Amniotic epithelial cell (primary cell): ENCODE results near the gene AHCYL1.
A peak's percentile ranks its signal among the peaks of the same experiment; 100 is the strongest.

ENCODE experiments used
- DNase-seq: peaks from one replicate; pipeline ENCODE4 v3.0.0-alpha.2; 2010; ENCODE audit warnings: low read depth

AHCYL1 gene

GRCh38 chr1:110039641-110040040, 55.1 kb downstream of the AHCYL1 start:
- no peak for DNase-seq

- no peak for DNase-seq
These were observed 56.0 kb downstream of the AHCYL1 start for GRCh38 chr1:110040548-110040947.

DNA sequence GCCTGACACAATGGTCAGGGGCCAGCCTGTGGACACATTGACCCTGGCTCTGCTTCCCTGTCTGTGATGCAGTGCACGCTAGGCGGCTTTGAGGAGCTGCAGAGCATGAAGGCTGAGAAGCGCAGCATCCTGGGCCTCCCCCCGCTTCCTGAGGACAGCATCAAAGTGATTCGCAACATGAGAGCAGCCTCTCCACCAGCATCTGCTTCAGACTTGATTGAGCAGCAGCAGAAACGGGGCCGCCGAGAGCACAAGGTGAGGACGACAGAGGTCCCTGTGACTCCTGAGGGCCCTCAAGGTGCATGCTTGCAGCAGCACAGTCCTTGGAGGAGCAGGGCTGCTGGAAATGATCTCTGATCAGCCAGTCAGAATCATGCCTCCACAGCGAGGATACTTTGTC, 58.5 kb downstream of the AHCYL1 start:
- DNase-seq, result no peak

DNA sequence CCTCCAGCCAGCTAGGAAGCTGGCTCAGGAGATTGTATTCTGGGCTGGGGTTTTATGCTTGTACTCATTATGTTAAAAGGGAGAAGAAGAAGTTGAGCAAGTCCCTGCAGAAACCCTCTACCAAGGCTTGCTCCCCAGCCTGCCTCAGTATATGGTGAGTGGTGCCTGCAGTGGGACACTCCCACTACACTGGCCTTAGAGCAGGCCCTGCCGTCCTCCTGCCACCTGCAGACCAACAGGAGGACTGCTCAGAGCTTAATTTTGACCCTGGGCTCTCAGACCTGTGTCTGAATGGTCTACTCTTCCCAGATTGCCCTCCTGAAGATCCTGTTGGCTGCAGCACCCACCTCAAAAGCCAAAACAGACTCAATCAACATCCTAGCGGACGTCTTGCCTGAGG, 62.9 kb downstream of the AHCYL1 start:
- DNase-seq, result no peak

- no peak for DNase-seq
These were observed 63.7 kb downstream of the AHCYL1 start for GRCh38 chr1:110048240-110048639.

DNA sequence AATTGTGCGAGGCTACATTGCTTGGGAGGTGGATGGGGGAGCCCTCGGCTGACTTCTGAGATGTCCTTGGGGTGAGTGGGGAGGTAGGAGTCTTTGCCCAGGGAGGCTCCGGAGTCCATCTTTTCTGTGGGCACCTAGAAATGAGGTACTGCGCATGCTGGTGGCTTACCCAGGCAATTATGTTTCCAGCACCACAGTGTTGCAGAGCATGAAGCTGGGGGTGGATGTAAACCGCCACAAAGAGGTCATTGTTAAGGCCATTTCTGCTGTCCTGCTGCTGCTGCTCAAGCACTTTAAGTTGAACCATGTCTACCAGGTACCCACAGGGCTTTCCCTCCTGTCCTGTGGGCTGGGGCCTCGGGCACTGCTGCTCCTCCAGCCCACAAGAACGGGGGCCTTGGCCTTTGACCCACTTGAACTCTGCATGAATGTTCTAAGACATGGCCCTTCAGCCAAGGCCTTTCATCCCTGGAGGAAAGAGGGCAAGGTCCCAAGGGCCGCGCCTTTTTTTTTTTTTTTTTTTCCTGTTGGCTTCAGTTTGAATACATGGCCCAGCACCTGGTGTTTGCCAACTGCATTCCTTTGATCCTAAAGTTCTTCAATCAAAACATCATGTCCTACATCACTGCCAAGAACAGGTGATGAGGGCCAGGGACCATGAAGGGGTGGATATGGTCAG, 64.5 kb downstream of the AHCYL1 start:
- DNase-seq, result no peak

GRCh38 chr1:110049801-110050601, 65.4 kb downstream of the AHCYL1 start:
- DNase-seq, result no peak

DNA sequence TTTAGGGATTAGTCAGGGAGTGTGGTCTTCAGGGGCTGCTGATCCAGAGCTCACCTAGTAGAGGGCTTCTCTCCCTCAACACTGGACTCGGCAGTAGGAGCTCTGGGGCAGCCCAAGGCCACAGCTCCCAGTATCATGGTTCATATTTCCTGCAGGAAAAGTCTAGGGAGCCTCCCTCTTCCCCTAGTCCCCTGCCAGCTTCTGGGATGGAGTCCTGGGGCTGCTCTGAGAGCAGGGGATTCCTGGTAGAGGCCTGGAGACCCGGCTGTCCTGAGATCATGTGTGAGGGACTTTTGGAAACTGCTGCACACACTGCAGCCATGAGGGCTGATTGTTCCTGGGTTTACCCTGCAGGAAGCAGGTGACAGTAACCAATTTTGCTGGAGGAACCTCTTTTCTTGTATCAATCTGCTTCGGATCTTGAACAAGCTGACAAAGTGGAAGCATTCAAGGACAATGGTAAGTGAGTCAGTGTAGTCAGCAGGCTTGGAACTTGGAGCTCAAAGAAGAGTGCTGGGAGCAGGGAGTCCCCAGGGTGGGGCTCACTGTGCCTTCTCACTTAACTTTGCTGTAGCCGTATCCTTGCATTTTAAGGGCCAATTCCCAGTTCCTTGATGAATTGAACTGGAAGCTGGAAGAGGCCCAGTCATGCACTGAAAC, 66.2 kb downstream of the AHCYL1 start:
- DNase-seq, result no peak

DNA sequence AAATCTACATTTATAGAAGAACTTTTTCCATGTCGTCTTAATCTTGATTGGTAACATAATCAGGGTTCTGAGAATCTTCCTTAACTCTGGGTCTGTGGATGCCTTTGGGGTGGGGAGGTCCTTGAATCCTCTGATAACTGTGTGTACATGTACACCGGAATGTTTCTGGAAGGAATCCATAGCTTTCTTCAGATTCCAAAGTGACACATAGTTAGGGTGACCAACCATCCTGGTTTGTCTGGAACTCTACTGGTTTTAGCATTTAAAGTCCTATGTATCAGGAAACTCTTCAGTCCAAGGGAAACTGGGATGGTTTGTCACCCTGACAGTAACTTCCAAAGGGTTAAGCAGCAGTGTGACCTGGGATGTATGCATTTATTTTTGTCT, 66.7 kb downstream of the AHCYL1 start:
- no peak for DNase-seq

GRCh38 chr1:110053552-110054428, 69.2 kb downstream of the AHCYL1 start:
- no peak for DNase-seq

- DNase-seq, result peak; percentile 79
These were observed 71.1 kb downstream of the AHCYL1 start for GRCh38 chr1:110055493-110056284.

GRCh38 chr1:110056285-110056683, 71.7 kb downstream of the AHCYL1 start:
- peak; percentile 30 for DNase-seq

- DNase-seq, result peak; percentile 55
These were observed 72.2 kb downstream of the AHCYL1 start for GRCh38 chr1:110056776-110057175.

GRCh38 chr1:110057963-110058518, 73.5 kb downstream of the AHCYL1 start:
- DNase-seq, result peak; percentile 59

- DNase-seq, result peak; percentile 67
These were observed 74.0 kb downstream of the AHCYL1 start for GRCh38 chr1:110058591-110058990.

DNA sequence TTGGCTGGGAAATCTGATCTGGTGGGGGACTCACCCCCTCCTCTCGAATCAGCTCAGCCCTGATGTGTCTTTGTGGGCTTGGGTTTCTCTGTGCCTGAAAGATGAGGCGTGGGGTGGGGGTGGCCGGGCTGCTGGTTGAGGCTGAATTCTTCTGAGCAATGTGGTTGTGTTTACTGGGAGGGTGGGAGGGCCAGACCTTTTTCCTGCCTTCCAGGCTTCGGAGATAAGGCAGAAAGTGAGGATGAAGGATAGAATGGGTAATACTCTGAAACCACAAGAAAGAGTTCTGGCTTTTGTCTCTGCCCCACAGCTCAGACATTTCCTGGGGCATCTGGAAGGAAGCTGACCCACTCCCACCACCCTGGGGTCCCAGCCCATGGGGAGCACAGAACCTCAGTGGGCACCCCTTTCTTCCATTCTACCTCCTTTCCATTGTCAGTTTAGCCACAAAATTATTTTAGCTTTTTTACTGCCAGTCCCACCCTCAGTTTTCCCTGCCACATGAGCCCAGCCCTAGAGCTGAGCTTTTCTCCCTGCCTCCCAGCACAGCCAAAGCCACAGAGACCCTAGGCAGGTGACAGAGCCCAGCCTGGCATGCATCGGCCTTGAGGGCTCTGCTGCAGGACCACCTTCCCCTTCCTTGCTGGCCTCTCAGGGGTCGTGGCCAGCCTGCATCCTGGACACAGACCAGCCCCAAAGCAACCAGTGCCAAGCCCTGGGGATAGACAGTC, 74.7 kb downstream of the AHCYL1 start:
- DNase-seq, result peak; percentile 93

DNA sequence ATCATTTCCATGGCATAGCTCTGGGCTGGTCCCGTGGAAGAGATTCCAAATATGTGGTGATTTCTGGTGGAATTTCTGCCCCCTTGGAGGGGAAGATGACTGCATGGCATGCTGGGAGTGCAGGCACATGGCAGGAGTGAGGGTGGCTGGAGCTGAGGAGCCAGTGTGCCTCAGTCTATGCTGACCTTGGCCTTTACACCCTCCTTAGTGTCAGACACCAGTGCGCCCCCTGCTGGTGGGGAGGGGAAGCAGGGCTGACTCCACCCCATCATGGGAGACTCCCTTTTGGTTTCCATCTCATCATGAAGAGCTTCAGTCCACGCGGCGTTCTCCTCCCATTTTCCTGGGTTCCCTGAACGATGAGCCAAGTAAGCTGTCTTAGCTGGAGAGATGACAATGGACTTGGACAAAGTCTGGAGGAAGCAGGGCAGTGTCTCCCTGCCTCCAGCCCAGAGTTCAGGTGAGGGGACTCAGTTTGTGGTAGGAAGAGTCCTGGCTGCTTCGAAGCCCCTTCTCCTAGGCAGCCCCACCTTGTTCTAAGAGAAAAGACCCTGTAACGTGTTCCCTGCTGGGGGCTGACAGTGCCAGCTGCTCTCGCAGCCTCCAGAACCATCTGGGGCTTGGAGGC, 75.6 kb downstream of the AHCYL1 start:
- peak; percentile 21 for DNase-seq

DNA sequence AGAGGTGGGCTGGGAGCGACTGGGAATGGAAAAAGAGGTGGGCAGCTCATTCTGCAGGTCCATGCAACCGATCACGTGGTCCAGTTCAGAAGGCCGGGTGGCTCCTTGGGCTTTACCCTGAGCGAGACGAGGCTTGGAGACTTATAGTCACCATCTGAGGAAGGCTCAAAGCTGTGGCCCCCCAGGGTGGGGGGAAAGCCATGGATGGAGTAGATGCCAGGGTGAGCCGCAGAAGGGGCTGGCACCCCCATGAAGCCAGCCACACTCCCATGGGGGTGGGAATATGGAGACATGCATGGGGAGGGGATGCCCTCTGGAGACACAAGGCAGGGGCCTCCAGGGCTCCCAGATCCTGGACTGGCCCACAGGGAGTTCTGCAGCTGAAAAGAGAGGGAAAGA, 76.1 kb downstream of the AHCYL1 start:
- no peak for DNase-seq

DNA sequence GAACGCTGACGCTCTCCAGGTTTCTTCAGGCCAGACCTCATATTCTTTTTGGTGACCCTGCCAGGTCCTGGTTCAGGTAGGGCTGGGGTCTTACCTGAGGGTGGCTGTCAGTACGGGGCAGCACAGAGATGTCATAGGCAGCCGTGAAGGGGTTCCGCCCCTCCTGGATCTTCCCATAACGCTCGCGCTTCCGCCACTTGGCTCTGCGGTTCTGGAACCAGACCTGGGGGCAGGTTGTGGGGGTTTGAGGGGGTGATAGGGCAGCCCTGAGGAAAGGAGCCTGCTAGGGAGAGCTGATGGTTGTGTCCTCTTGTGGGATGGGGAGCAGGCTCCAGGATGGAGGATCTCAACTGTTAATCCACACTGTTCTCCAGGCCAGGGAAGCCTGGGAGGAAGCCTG, 76.8 kb downstream of the AHCYL1 start:
- DNase-seq, result no peak

GRCh38 chr1:110062612-110063011, 78.0 kb downstream of the AHCYL1 start:
- DNase-seq, result no peak
